ENCODE data around the gene HIPK2.

Gene HIPK2

GRCh38 chr7:139752604-139753003 is 25.2 kb downstream of the HIPK2 start:
- no peak for DNase-seq (ENCODE audit: low read depth in 3 of 3)

GRCh38 chr7:139752148-139752547 is 25.6 kb downstream of the HIPK2 start:
- no peak for DNase-seq (ENCODE audit: low read depth in 3 of 3)

- DNase-seq (ENCODE audit: low read depth in 3 of 3), result no peak
These were observed 27.2 kb downstream of the HIPK2 start for GRCh38 chr7:139750459-139751095.

GRCh38 chr7:139749545-139749944 is 28.3 kb downstream of the HIPK2 start:
- no peak for DNase-seq (ENCODE audit: low read depth in 3 of 3)

- DNase-seq (ENCODE audit: low read depth in 3 of 3), result no peak
These were observed 28.9 kb downstream of the HIPK2 start for GRCh38 chr7:139748941-139749340.

GRCh38 chr7:139748373-139748765 is 29.4 kb downstream of the HIPK2 start:
- no peak for DNase-seq (ENCODE audit: low read depth in 3 of 3)

GRCh38 chr7:139747662-139748372 is 30.0 kb downstream of the HIPK2 start:
- no peak for DNase-seq (ENCODE audit: low read depth in 3 of 3)

- DNase-seq (ENCODE audit: low read depth in 3 of 3), result no peak
These were observed 31.1 kb downstream of the HIPK2 start for GRCh38 chr7:139746652-139747051.

- DNase-seq (ENCODE audit: low read depth in 3 of 3), result no peak
These were observed 32.1 kb downstream of the HIPK2 start for GRCh38 chr7:139745678-139746143.

- DNase-seq (ENCODE audit: low read depth in 3 of 3), result no peak
These were observed 32.8 kb downstream of the HIPK2 start for GRCh38 chr7:139744768-139745677.

- no peak for DNase-seq (ENCODE audit: low read depth in 3 of 3)
These were observed 33.6 kb downstream of the HIPK2 start for GRCh38 chr7:139743967-139744767.

GRCh38 chr7:139743267-139743966 is 34.4 kb downstream of the HIPK2 start:
- DNase-seq (ENCODE audit: low read depth in 3 of 3), result no peak

- no peak for DNase-seq (ENCODE audit: low read depth in 3 of 3)
These were observed 35.9 kb downstream of the HIPK2 start for GRCh38 chr7:139741789-139742344.

GRCh38 chr7:139741239-139741638 is 36.6 kb downstream of the HIPK2 start:
- DNase-seq (ENCODE audit: low read depth in 3 of 3), result no peak

GRCh38 chr7:139739863-139740597 is 37.8 kb downstream of the HIPK2 start:
- DNase-seq (ENCODE audit: low read depth in 3 of 3), result no peak

GRCh38 chr7:139738772-139739171 is 39.0 kb downstream of the HIPK2 start:
- no peak for DNase-seq (ENCODE audit: low read depth in 3 of 3)

- no peak for DNase-seq (ENCODE audit: low read depth in 3 of 3)
These were observed 39.7 kb downstream of the HIPK2 start for GRCh38 chr7:139738101-139738489.

GRCh38 chr7:139737221-139738100 is 40.3 kb downstream of the HIPK2 start:
- DNase-seq (ENCODE audit: low read depth in 3 of 3), result peak in 1 of 3 experiments; percentile 33

Data from stimulated activated CD4-positive, alpha-beta T cell treated with anti-CD3 and anti-CD28 coated beads, TNF-alpha, amount 100 ng/mL, for 24 hours (primary cell).